Activated naive CD4-positive, alpha-beta T cell treated with anti-CD3 and anti-CD28 coated beads, Interleukin-2, amount 10 ng/mL, durations not matched to agents 5 hours and 36 hours (primary cell): ENCODE results near the gene COG2. TPM values are rescaled to one million over a fixed set of nuclear protein-coding genes. Genes with fewer than 3 reads are reported as not detected.

Source experiments
- total RNA-seq, 2 experiments: library from RNA; stranded (reverse); gene quantifications; one replicate each; pipeline ENCODE4 v1.2.3, GENCODE V29; 2021

Gene COG2, protein sequence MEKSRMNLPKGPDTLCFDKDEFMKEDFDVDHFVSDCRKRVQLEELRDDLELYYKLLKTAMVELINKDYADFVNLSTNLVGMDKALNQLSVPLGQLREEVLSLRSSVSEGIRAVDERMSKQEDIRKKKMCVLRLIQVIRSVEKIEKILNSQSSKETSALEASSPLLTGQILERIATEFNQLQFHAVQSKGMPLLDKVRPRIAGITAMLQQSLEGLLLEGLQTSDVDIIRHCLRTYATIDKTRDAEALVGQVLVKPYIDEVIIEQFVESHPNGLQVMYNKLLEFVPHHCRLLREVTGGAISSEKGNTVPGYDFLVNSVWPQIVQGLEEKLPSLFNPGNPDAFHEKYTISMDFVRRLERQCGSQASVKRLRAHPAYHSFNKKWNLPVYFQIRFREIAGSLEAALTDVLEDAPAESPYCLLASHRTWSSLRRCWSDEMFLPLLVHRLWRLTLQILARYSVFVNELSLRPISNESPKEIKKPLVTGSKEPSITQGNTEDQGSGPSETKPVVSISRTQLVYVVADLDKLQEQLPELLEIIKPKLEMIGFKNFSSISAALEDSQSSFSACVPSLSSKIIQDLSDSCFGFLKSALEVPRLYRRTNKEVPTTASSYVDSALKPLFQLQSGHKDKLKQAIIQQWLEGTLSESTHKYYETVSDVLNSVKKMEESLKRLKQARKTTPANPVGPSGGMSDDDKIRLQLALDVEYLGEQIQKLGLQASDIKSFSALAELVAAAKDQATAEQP
- total RNA-seq: 10 to 100 TPM; 25.8 to 29.4 TPM

DNA sequence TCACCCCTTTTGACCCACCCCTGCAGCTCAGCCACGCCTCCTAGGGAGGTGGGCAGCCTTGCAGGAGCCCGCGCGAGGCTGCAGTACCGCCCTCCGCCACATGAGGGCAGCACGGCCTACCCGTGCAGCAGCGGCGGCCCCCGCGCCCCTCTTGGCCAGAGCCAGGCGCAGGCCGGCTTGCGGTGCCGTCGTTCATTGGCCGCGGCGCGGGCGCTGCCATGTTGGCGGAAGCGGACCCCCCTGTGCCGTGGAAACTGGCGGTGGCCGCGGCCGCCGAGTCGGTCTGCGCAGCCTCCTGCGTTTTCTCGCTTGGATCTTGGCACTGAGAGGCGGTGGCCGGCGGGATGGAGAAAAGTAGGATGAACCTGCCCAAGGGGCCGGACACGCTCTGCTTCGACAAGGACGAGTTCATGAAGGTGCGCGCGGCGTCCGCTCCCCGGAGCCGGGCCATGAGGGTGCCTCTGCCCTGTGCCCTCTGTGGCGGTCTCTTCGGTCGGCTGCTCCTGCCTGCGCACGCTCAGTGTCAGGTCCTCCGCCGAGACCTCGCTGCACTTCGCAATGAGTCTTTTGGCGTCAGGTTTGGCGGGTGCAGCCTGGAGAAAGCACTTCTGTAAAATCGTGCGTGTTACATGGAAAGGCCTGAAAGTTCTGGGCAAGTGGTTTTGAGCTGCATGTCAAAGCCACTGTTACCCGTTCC lies at the start of gene COG2:
TSS of gene COG2 (plus strand) at position 219 of the 697 bp plus-strand sequence. CDS start at position 345, 126 bp downstream.

DNA sequence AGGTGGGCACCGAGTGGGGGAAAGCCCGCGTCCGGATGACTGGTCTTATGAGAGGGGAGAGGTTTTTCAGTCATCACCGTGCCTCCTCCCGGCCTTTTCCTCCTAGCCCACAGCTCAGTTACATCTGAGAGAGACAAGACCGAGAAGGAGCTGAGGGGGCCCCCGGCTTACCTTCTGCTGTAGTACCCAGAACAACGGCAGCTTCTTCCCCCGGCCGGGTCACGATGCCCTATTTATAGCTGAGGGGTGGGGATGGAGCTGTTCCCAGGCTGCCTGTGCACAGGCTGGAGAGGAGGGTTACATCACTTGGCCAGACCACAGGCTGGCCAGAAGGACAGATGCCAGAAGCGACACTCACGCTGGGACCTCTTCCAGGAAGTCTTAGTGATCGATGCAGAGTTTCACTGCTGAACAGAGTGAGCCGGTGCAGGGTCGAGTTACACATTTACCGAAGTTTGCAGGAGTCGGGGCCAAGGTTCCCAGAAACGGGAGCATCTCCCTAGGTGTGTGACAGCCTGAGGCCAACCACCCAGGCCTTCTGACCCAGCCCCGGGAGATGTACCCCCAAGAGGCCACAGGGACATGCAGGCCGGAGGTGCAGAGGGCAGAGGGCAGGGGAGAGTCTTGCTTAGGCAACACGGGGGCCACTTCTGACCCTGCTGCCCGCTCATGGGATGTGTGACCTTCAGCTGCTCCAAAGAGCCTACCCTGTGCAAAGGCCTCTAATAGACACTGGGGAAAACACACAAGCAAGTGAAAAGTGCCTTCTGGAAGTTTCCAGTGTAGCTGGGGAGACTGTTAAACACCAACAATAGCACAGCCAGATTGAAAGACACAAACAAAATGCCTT lies 71.9 kb downstream of the COG2 start, which contains the start of gene AGT:
TSS of gene AGT (minus strand) at position 208 of the 850 bp plus-strand sequence. CDS start 3,299 bp downstream, outside the sequence.

Other genes starting within 250 kb of the COG2 start
- gene PGBD5, start 216.1 kb upstream of the COG2 start, total RNA-seq: not detected
- gene AGT, start 71.6 kb downstream of the COG2 start, total RNA-seq: not detected
- gene CAPN9, start 104.9 kb downstream of the COG2 start, total RNA-seq: not detected
- 1 to 10 TPM; 1.7 to 1.8 TPM for gene C1orf198, start 226.0 kb downstream of the COG2 start, total RNA-seq